HG03354 (cell line): Measurements from ENCODE around the gene AFMID.
"Not testable (repeated sequence)": the region's sequence is repeated elsewhere in the genome, so short reads cannot be mapped to it uniquely, and the experiment has no call there.

Experiments used
- ATAC-seq: cut with Tn5 transposase; IDR thresholded peaks from one replicate; pipeline ENCODE4 v1.9.1; 2021; ENCODE audit warnings: mild to moderate bottlenecking; ENCODE audit not compliant: unreplicated experiment, poor library complexity, severe bottlenecking

The AFMID gene

GRCh38 chr17:78250891-78251772, 64.0 kb downstream of the AFMID start:
- ATAC-seq, result no peak

GRCh38 chr17:78251773-78252103, 64.6 kb downstream of the AFMID start:
- no peak for ATAC-seq

GRCh38 chr17:78252111-78252634, 65.0 kb downstream of the AFMID start:
- no peak for ATAC-seq

DNA sequence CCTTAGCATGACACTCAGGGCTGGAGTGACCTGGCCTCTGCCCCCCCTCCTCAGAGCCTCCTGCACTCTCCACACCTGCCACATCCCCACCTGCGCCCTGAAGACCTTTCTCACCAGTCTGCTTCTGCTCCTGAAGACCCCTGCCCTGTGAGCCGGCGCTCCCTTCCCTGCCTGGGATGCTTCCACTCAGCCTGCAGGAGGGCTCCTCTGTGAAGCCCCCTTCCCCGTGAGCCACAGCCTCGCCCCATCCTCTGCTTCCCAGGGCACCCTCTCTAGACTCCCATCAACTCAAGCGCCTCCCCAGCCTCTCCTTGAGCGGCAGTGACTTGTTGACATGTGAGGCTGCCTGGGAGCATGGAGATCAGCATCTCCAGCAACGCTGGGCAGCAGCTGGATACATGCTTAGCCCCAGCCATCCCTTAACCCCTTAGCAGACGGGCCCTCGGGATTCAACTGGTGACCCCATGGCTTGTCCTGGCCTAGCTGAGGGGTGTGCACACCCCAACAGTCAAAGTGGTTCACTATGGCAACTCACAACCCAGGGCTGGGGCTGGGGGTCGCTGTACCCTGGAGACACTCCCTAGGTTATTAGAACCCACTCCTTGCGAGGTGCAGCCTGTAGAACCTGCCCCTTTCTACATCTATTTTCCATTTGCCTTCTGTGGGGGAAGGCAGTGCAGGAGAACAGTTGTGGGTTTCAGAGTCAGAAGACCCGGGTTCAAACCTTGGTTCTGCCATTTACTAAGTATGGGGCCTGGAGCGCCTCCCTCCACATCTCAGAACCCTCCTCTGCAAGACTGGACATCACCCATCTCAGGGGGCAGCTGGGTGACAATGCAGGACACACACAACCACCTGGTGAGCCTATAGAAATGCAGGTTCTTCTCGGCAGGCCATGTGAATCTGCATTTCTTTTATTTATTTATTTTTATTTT, 65.8 kb downstream of the AFMID start:
- ATAC-seq, result no peak

DNA sequence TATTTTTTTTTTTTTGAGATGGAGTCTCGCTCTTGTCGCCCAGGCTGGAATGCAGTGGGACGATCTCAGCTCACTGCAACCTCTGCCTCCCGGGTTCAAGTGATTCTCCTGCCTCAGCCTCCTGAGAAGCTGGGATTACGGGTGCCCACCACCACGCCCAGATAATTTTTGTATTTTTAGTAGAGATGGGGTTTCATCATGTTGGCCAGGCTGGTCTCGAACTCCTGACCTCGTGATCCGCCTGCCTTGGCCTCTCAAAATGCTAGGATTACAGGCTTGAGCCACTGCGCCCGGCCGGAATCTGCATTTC, 66.4 kb downstream of the AFMID start:
- not testable (repeated sequence) for ATAC-seq

DNA sequence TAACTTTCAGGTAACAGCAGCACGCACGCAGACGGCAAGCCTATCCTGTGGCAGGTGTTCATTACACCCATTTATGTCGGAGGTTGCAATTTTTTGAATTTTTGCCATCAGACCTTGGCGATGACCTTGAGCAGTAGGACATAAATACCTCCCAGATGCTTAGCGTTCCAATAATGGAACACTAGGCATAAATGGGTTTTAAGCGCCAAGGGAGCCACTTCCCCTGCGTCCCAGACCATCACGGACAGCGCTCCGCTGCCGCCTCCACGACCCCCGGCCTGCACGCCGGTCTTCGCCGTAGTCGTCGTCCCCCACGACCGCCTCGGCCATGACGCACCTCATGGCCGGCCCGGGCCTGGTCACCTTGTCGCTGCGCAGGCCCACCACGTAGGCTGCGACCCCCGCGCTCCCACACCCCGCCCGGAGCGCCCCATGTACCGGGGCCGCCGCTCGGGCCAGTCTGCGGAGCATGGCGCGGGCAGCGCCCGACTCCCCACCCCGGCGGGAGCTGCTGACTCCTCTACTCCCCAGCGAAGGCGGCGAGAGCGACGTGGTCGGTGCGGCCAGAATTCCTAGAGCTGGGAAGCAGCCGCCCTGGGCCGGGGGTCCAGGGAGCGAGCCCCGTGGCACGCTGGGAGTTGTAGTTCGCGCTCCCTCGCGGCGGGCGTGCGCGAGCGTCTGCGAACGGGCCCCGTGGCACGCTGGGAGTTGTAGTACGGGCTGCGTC, 66.9 kb downstream of the AFMID start:
- ATAC-seq, result peak; percentile 51

- no peak for ATAC-seq
Measured at GRCh38 chr17:78255029-78255656, 68.0 kb downstream of the AFMID start.

DNA sequence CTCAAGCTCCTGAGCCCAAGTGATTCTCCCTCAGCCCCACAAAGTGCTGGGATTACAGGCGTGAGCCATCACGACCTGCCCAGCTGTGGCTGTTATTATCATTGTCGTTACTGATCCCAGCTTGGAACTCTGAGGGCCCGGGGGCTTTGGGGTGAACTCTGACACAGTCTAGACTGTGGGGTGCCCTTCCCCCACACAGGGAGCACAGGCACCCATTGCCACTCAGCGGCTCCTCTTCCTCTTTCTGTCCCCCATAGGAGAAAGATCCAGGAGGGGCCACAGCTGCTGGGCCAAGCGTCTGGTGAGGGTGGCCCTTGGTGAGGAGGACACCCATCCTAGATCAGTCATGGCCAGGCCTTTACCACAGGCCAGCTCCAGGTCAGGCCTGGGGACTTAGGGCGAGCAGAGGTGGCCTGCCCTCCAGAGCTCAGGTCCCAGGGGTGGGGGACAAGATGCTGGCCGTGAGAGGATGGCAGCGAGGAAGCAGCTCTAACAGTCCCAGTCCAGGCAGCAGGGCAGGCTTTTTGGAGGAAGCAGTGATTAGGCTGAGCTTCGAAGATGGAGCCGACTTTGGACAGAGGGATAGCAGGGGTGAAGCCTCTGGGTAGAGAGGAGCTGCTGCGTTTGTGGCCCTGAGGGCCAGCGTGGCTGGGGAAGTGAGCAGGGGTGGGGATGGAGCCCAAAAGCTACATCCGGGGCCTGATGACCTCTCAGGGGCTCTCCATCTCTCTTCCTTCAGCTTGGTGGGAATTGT, 69.0 kb downstream of the AFMID start:
- ATAC-seq, result no peak

DNA sequence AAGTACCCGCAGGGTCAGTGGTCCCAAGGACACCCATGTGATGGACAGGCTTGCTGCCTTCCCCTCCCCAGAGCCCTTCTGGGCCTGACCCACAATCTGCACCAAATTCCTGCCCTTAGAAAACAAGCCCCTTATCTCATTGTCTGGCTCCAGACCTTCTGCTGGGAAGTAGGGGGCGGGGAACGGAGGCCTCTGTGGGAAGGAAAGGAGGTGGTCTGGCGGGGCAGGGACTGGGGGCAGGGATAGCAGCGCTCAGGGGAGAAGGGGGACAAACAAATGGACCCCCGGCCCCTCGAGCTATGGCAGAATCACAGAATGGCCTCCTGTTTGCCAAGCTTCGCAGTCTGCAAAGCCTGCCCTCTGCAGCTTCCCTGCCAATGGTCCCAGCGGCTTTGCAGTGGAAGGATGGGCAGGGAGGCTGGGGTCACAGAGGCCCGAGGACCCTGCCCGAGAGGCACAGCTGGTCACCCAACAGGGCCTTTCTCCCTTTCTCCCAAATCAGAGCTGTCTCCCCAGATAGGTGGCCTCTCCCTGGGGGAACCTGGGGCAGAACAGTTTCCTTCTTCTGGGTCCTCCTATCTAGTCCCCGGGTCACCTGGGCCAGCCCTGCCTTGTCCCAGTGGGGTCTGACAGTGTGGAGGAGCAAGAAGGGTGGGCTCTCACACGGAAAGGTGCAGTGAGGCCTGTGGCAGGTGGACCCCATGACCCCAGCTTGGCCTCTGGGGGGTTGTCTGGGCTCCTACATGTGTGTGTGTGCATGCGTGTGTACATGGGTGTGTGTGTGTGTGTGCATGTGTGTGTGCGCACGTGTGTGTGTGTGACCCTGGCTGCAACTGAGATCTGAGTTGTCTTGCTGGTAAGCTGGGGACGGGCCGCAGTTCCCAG, 69.8 kb downstream of the AFMID start:
- no peak for ATAC-seq
